Inflammatory macrophage (primary cell): ENCODE results near the gene TCFL5.

ENCODE experiments used
- DNase-seq, 2 donors: peaks; one replicate each; pipeline ENCODE4 v3.0.0-alpha.2; 2020 to 2022
- total RNA-seq, 18 experiments: gene quantifications; one replicate each; lab custom pipeline; 2026; ENCODE audit warnings: mixed read lengths in 6 of 18, inconsistent platforms in 2 of 18; lab: John Stamatoyannopoulos, UW

Gene TCFL5
- 0.40 to 7.3 (median 5.0) reads per million in 18 experiments for total RNA-seq

DNA sequence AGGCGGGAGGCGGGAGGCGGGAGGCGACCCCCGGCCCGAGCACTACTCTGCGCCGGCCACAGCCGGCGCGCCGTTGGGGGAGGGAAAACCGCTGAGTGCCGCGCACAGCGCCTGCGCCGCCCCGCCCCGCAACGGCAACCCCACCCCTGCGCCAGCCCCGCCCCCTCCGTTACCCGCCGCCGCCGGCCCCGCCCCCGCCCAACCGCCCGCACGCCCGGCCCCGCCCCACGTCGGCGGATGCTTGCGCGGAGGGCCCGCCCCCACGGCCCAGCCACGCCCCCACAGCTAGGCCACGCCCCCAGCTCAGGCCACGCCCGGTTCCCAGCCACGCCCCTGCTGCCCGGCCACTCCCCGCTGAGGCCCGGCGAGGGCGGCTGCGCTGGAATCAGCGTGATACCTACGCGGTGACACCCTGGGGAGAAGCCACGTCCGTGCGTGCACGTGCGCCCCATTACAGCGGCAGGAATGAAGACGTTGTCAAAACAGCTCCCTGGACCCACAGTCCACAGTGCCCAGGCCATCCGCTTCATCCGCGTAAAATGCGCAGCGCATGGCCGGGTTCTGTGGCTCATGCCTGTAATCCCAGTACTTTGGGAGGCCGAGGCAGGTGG is at the start of gene TCFL5:
TSS of gene TCFL5 (minus strand) at position 97 of the 611 bp plus-strand sequence. CDS start 152 bp downstream, outside the sequence.
- peak; percentile 88 to 91 for DNase-seq

GRCh38 chr20:62910777-62911497 is 49.3 kb upstream of the TCFL5 start:
- no peak for DNase-seq

DNA sequence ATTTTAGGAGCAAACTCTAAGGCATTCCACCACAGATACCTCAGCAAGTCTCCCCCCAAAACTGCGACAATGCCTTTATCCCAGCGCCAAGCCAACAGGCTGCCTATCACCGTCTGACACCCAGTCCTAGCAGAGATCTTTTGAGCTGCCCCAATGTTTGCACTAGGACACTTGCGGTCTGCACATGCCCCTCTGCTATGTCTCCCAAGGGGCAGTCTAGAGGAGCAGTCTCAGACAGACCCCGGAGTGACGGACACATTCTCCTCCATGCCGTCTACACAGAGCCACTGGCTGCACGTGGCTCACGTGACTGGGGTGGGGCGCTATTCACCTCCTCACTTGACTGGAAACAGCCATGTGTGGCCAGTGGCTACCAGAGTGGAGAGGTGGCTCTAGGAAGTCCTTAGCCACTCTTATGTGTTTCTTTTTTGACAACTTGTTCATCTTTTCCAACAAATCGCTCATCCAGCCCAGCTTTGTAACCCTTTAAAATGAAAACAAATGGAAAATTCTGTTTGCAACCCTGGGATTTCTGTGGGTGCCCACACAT is 48.7 kb upstream of the TCFL5 start:
- no peak for DNase-seq

DNA sequence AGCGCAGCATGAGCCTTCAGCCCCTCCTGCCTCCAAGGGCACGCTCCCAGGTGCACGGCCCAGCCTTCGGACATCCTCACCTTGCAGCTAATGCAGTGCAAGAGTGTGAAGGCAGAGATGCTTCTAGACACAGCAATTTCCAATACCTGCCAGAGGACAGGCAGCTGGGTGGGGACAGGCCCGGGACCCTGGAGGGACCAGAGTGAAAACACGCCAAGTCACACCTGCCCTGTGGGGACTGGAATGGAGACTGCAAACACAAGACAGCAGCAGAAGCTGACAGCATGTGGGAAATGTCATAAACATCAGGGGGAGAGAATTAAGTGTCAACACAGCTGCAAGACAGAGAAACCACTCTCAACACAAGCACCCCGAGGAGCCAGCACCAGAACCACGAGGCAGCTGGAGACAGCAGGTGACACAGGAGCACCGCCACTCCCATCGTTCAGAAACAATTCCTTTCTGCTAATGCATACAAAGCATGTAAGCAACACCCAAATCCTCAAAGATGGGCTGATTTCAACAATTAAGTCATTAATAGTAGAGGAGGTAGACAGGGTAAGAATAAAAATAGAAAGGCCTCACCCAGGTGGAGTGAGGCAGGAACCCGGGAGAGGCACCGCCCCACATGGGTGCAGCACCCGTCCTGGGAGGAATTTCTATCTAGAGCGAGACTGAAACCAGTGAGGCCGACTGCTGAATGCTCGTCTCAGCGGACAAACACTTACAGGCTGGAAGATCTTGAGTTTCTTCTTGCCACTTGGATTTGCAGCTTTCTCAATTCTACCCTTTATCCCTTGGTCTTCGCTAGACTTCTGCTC is 47.6 kb upstream of the TCFL5 start:
- no peak for DNase-seq

GRCh38 chr20:62907384-62908317 is 46.0 kb upstream of the TCFL5 start:
- DNase-seq, result no peak

- DNase-seq, result no peak
Observed at GRCh38 chr20:62906647-62907375, 45.2 kb upstream of the TCFL5 start.

DNA sequence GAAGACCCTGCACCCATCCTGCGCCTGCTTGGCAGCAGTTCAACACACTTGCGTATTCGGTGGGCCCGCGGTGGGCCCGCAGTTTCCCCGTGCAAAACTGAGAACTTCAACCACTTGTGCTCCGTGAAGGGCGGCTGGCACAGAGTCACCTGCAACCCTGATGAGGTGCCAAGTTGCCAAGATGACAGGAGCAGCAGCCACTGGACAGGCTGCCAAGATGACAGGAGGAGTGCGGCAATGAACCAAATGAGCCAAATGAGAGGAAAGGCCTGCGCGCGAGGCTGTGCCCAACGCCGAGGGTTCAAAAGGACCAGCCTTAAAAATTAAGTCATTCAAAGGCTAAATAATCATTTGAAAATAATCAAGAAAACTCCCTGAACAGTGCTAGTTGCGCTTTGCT is 44.6 kb upstream of the TCFL5 start:
- no peak for DNase-seq

DNA sequence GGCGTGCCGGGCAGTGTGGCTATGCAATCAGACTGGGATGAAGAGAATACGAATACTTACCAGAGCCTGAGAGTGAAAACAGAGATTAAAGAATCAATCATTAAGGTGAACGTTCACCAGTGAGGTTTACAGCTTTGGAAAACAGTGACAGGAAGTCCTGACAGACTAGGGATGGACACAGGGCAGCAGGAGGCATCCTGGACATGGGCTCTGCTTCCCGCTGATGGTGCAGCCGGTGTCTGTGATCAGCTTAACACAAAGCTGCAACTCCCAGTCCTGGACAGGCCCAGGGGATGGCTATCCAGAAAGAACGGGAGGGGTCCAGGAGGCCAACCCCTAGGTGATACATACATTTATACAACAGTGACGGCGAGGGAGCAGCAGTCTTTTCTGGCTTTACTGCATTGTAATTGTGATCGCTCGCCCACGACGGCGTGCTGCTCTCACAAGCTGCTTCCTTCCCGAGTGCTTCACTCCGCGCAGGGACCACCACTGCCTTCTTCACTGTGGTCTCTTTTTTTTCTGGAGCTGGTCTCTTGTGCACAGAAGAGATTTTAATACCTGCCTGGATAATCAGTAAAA is 44.0 kb upstream of the TCFL5 start:
- DNase-seq, result no peak

DNA sequence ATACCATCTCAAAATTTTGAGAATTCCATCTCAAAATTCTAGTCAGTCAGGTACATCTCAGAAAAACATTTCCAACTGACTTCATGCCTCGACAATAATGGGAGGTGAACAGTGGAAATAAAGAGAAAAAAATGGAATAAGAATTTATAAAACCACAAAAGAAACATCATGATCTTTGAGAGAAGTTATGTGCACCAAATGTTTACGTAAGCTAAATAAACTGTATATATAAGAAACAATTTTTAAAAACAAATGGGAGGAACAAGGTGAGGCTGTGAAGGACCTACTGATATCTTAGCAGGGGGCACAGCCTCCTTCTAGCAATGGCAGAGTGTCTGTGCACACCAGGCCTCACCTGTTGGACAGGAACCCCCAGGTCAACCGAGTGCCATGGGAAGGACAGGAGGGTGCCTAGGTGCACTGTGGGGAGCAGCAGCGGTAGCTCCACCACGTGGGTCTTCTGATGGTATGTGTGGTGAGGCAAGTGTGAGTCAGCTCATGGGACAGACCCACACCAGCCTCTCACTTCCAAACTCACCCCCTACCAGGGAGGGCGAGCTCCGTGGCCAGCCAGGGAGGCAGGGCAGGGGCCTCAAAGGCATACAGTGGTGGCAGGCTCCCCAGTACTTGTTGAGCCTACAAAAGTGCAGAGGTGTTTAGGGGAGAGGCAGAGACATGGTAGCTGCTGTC is 41.4 kb upstream of the TCFL5 start:
- no peak for DNase-seq

- no peak for DNase-seq
Observed at GRCh38 chr20:62901891-62902290, 40.3 kb upstream of the TCFL5 start.

DNA sequence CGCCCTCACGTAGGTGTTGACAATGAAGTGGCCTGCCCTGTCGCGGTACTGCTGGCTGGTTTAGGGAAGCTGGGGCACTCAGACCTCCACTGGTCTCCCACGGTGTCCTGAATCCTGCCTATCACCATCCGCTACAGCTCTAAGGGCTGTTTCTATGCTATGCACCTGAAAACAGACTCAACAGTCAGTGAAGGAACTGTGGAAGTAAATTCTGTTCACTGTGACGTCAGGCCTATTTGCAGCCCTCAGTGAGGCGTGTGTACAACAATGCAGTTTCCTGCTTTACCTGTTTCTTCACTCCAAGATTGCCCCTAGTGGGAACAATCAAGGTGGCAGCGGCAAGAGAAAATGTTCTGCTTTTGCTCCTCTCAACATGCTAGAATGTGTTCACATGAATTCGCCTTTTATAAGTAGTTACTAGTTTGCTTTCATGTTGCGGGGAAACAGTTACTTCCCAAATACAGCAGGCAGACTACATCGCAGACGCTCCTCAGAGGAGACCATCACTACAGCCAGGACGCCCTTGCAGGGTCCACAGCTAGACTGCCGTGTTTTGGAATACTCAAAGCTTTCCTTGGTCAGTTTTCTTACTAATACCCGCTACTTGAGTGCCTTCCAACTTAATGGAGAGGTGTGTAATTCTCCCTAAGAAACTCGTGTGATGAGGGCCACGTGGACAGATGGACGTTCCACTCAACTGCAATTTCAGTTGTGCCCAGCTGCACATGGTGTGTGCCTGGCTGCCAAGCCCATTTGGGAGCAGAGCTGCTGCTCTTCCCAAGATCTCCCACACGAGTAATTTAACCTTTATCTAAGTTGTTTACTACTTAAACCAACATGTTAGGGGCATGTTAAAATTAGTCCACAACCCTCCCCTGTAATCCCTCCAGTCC is 39.3 kb upstream of the TCFL5 start:
- DNase-seq, result peak; percentile 16 to 49

- peak; percentile 56 to 66 for DNase-seq
Observed at GRCh38 chr20:62900052-62900691, 38.5 kb upstream of the TCFL5 start.

GRCh38 chr20:62899633-62900051 is 38.0 kb upstream of the TCFL5 start:
- no peak for DNase-seq

DNA sequence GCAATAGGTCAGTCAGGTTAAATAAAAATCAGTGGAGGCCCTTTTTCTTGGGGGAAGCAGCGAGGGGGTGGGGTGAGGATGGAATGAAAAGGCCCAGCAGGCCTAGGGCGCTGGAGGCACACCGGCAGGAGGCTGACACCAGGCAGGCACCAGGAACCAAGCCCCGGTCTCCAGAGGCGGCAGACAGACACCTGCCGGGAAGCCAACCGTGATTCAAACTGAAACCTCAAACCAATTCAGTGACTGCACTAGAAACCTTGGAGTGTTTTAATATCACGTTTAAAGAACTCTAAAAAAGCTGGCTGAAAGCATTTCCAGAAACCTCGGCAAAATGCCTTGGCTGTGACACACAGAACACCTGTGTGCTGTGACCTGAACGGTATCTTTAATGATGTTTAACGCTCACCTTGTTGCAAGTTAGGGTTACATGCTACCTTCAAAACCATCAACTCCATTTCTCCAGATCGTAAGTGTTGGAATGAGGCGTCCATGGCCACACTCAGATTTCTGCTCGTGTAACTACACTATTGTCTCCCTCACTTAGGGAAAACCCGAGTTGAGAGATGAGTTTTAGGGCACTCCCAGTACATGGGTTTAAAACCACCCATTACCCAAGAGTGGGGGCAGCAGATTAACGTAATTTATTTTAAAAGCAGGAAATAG is 37.5 kb upstream of the TCFL5 start:
- DNase-seq, result no peak

- no peak for DNase-seq
Observed at GRCh38 chr20:62898093-62898964, 36.7 kb upstream of the TCFL5 start.

GRCh38 chr20:62897666-62898065 is 36.0 kb upstream of the TCFL5 start:
- no peak for DNase-seq

GRCh38 chr20:62896526-62896925 is 34.9 kb upstream of the TCFL5 start:
- no peak for DNase-seq
